CD14-positive monocyte (primary cell): ENCODE data around the gene LACTBL1. TPM values are rescaled to one million over a fixed set of nuclear protein-coding genes. Genes with fewer than 3 reads are reported as not detected.
"Not testable (repeated sequence)": the region's sequence is repeated elsewhere in the genome, so short reads cannot be mapped to it uniquely, and the experiment has no call there.

ENCODE experiments used
- DNase-seq, 3 donors: peaks; one replicate each; pipeline ENCODE4 v3.0.0-alpha.2; 2011 to 2022
- H2AFZ ChIP-seq: 2 replicates; pipeline ENCODE4 v1.6.0; 2012; ENCODE audit warnings: mild to moderate bottlenecking, low read depth, low read length, inconsistent platforms; ENCODE audit not compliant: insufficient read depth, poor library complexity, severe bottlenecking
- H3K27ac ChIP-seq, 2 donors: 1 replicate in 1 of 2; 2 replicates in 1 of 2; pipeline ENCODE4 v1.5.1; 2012 to 2013; ENCODE audit warnings: low read length in 2 of 2, control low read depth in 1 of 2, inconsistent platforms in 1 of 2, low read depth in 1 of 2, mild to moderate bottlenecking in 1 of 2
- H3K27me3 ChIP-seq, 2 donors: one replicate each; pipeline versions ENCODE4 v1.6.0 to v1.6.1; 2011 to 2013; ENCODE audit warnings: low read length in 2 of 2; ENCODE audit not compliant: control insufficient read depth in 2 of 2, insufficient read depth in 2 of 2
- H3K36me3 ChIP-seq, 2 donors: replicated peaks in 1 of 2; 1 replicate in 1 of 2; 2 replicates in 1 of 2; pipeline versions ENCODE4 v1.5.1 to v1.6.1; 2012 to 2013; ENCODE audit warnings: low read length in 2 of 2, control low read depth in 1 of 2, inconsistent platforms in 1 of 2, mild to moderate bottlenecking in 1 of 2; ENCODE audit not compliant: insufficient read depth in 2 of 2, control insufficient read depth in 1 of 2
- H3K4me1 ChIP-seq, 2 donors: 1 replicate in 1 of 2; 2 replicates in 1 of 2; pipeline versions ENCODE4 v1.5.1 to v1.6.1; 2012 to 2013; ENCODE audit warnings: low read length in 2 of 2, control low read depth in 1 of 2, inconsistent platforms in 1 of 2, mild to moderate bottlenecking in 1 of 2, moderate library complexity in 1 of 2; ENCODE audit not compliant: insufficient read depth in 2 of 2, control insufficient read depth in 1 of 2
- H3K4me2 ChIP-seq: replicated peaks from 2 replicates; pipeline ENCODE3; 2012; ENCODE audit warnings: low read length, moderate library complexity, mild to moderate bottlenecking; ENCODE audit not compliant: poor library complexity, severe bottlenecking; ENCODE audit errors: extremely low read depth
- H3K4me3 ChIP-seq, 3 experiments: fragments of 200-600 bp in 1 of 3; sonication (generic) in 1 of 3; replicated peaks in 1 of 3; 1 replicate in 2 of 3; 2 replicates in 1 of 3; pipeline ENCODE4 v1.5.1; 2011 to 2013; ENCODE audit warnings: low read length in 3 of 3, mild to moderate bottlenecking in 3 of 3, control low read depth in 2 of 3, low read depth in 2 of 3, inconsistent platforms in 1 of 3, moderate library complexity in 1 of 3
- H3K79me2 ChIP-seq: 2 replicates; pipeline ENCODE4 v1.6.0; 2012; ENCODE audit warnings: mild to moderate bottlenecking, control low read depth, inconsistent platforms, low read length, moderate library complexity; ENCODE audit not compliant: insufficient read depth
- H3K9ac ChIP-seq: 2 replicates; pipeline ENCODE4 v1.6.0; 2017; ENCODE audit warnings: low read length, mild to moderate bottlenecking; ENCODE audit not compliant: insufficient read depth, poor library complexity, severe bottlenecking
- H3K9me3 ChIP-seq, 2 donors: replicated peaks in 1 of 2; 1 replicate in 1 of 2; 2 replicates in 1 of 2; pipeline versions ENCODE4 v1.5.1 to v1.6.1; 2012 to 2013; ENCODE audit warnings: low read length in 2 of 2, control low read depth in 1 of 2; ENCODE audit not compliant: control insufficient read depth in 1 of 2, insufficient read depth in 1 of 2
- H4K20me1 ChIP-seq: 2 replicates; pipeline ENCODE4 v1.6.0; 2012; ENCODE audit warnings: mild to moderate bottlenecking, low read length, control low read depth, moderate library complexity; ENCODE audit not compliant: insufficient read depth
- H3K27ac Mint-ChIP-seq, 7 donors: one replicate each; pipeline ENCODE4 v1.8.0; 2020; ENCODE audit warnings: mild to moderate bottlenecking in 7 of 7, mixed read lengths in 7 of 7, moderate library complexity in 6 of 7, inconsistent platforms in 2 of 7
- H3K27me3 Mint-ChIP-seq, 3 donors: one replicate each; pipeline ENCODE4 v1.8.0; 2021 to 2022; ENCODE audit warnings: low read depth in 3 of 3, mild to moderate bottlenecking in 3 of 3, mixed read lengths in 3 of 3, moderate library complexity in 3 of 3, inconsistent platforms in 1 of 3
- H3K36me3 Mint-ChIP-seq, 2 donors: one replicate each; pipeline ENCODE4 v1.8.0; 2020; ENCODE audit warnings: mixed read lengths in 2 of 2, inconsistent platforms in 1 of 2, mild to moderate bottlenecking in 1 of 2
- H3K4me1 Mint-ChIP-seq: one replicate; pipeline ENCODE4 v1.8.0; 2020; ENCODE audit warnings: mild to moderate bottlenecking, mixed read lengths
- H3K4me3 Mint-ChIP-seq, 2 donors: one replicate each; pipeline ENCODE4 v1.8.0; 2020; ENCODE audit warnings: mild to moderate bottlenecking in 2 of 2, mixed read lengths in 2 of 2, moderate library complexity in 1 of 2
- H3K9me3 Mint-ChIP-seq, 7 donors: one replicate each; pipeline ENCODE4 v1.8.0; 2020 to 2022; ENCODE audit warnings: mixed read lengths in 7 of 7, mild to moderate bottlenecking in 6 of 7, moderate library complexity in 6 of 7, inconsistent platforms in 2 of 7
- WGBS: methylation state at CpG from one replicate; pipeline ENCODE4 v1.1.5; 2013; ENCODE audit warnings: missing lambda C conversion rate; ENCODE audit not compliant: insufficient coverage; 5-methylcytosine and 5-hydroxymethylcytosine counted together
- intact Hi-C, 2 donors: fragments of 100-400 bp; cut with micrococcal nuclease; formaldehyde crosslinking; loops; one replicate each; pipeline versions ENCODE4 v1.15.0 to v1.15.1; 2023
- polyA plus RNA-seq, 3 donors: library from polyadenylated mRNA; depleted of rRNA in 1 of 3; unstranded in 2 of 3; stranded (reverse) in 1 of 3; fragments of 300-500 nt in 2 of 3; fragments of >200 nt in 1 of 3; fragmentation: Illumina TruSeq in 2 of 3; gene quantifications; 1 replicate in 2 of 3; 2 replicates in 1 of 3; pipeline ENCODE4 v1.2.3, GENCODE V29; 2012 to 2021
- TF ChIP-seq, protein P1 (sequence below): fragments of 200-600 bp; IDR thresholded peaks from one replicate; pipeline ENCODE4 v1.8.0; 2022; ENCODE audit warnings: antibody characterized with exemption, mild to moderate bottlenecking

Gene LACTBL1
- polyA plus RNA-seq, 3 donors, result not detected

DNA sequence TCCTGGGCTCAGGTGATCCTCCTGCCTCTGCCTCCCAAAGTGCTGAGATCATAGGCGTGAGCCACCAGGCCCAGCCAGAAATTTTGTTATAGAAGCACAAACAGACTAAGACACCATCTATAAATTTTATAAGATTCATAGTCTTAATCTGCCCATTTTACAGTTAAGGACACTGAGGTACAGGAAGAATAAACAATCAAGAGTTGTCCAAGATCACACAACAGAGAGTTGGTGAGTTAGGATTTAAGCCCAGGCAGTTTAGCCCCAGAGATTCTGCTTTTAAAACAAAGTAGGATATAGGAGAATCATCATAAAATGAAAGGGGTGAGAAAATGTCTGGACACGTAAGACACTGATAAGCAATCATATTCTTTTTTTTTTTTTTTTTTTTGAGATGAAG is 36.2 kb upstream of the LACTBL1 start:
- H3K27me3 Mint-ChIP-seq, result peaks cover 2 to 14% (median 9%) of the 10 kb centered on the region in 3 donors
- Histone ChIP-seq H3K4me3 (no peak overlapping the region), H3K4me1 (peaks cover 16 to 27% of the 10 kb centered on the region in 2 donors), H2AFZ (no peak overlapping the region), H3K4me2 (no peak overlapping the region), H3K79me2 (no peaks in the 10 kb centered on the region), H3K9me3 (peaks cover 0 to 3% of the 10 kb centered on the region in 2 donors), H4K20me1 (no peaks in the 10 kb centered on the region), H3K27ac (no peak overlapping the region), H3K27me3 (no peaks in the 10 kb centered on the region), H3K9ac (no peak overlapping the region), H3K36me3 (no peaks in the 10 kb centered on the region)
- H3K36me3 Mint-ChIP-seq, result no peaks in the 10 kb centered on the region
- peaks cover 0 to 2% (median 0%) of the 10 kb centered on the region in 7 donors for H3K9me3 Mint-ChIP-seq
- H3K27ac Mint-ChIP-seq, result no peak overlapping the region
- TF ChIP-seq, protein P1, sequence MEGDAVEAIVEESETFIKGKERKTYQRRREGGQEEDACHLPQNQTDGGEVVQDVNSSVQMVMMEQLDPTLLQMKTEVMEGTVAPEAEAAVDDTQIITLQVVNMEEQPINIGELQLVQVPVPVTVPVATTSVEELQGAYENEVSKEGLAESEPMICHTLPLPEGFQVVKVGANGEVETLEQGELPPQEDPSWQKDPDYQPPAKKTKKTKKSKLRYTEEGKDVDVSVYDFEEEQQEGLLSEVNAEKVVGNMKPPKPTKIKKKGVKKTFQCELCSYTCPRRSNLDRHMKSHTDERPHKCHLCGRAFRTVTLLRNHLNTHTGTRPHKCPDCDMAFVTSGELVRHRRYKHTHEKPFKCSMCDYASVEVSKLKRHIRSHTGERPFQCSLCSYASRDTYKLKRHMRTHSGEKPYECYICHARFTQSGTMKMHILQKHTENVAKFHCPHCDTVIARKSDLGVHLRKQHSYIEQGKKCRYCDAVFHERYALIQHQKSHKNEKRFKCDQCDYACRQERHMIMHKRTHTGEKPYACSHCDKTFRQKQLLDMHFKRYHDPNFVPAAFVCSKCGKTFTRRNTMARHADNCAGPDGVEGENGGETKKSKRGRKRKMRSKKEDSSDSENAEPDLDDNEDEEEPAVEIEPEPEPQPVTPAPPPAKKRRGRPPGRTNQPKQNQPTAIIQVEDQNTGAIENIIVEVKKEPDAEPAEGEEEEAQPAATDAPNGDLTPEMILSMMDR, result no peak
- peaks cover 23% of the 10 kb centered on the region for H3K4me1 Mint-ChIP-seq
- 100% methylated on average over 1 of the region's 2 CpGs for WGBS
- intact Hi-C loops, result no loop called here
- DNase-seq, result no peak
- H3K4me3 Mint-ChIP-seq, result no peak overlapping the region

DNA sequence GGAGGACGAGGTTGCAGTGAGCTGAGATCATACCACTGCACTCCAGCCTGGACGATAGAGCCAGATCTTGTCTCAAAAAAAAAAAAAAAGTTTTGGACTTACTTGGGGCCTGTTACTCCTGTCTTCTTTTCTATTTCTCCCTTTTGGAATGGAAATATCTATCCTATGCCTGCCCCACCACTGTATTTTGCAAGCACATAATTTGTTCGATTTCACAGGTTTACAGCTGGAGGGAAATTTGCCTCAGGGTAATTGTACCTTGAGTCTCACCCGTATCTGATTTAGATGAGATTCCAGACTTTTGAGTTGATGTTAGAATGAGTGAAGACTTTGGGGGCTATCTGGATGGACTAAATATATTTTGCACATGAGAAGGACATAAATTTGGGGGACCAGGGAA is 34.4 kb upstream of the LACTBL1 start:
- H3K4me3 Mint-ChIP-seq, result no peak overlapping the region
- H3K36me3 ChIP-seq, result no peaks in the 10 kb centered on the region
- no peak for DNase-seq
- H3K4me3 ChIP-seq, result no peak overlapping the region
- H3K9ac ChIP-seq, result no peak overlapping the region
- H3K4me1 Mint-ChIP-seq, result peaks cover 17% of the 10 kb centered on the region
- H3K9me3 Mint-ChIP-seq, result peaks cover 0 to 3% (median 0%) of the 10 kb centered on the region in 7 donors
- no peaks in the 10 kb centered on the region for H4K20me1 ChIP-seq
- no peak overlapping the region for H3K27ac Mint-ChIP-seq
- H3K4me1 ChIP-seq, result peaks cover 11 to 16% of the 10 kb centered on the region in 2 donors
- 100% methylated on average over 3 of the region's 4 CpGs for WGBS
- no peak overlapping the region for H3K4me2 ChIP-seq
- no peaks in the 10 kb centered on the region for H3K27me3 ChIP-seq
- TF ChIP-seq, protein P1, result no peak
- no peak overlapping the region for H3K27ac ChIP-seq
- peaks cover 7 to 14% (median 11%) of the 10 kb centered on the region in 3 donors for H3K27me3 Mint-ChIP-seq
- intact Hi-C loops, result no loop called here
- peaks cover 0 to 3% of the 10 kb centered on the region in 2 donors for H3K9me3 ChIP-seq
- no peaks in the 10 kb centered on the region for H3K36me3 Mint-ChIP-seq
- H2AFZ ChIP-seq, result no peak overlapping the region
- no peaks in the 10 kb centered on the region for H3K79me2 ChIP-seq

DNA sequence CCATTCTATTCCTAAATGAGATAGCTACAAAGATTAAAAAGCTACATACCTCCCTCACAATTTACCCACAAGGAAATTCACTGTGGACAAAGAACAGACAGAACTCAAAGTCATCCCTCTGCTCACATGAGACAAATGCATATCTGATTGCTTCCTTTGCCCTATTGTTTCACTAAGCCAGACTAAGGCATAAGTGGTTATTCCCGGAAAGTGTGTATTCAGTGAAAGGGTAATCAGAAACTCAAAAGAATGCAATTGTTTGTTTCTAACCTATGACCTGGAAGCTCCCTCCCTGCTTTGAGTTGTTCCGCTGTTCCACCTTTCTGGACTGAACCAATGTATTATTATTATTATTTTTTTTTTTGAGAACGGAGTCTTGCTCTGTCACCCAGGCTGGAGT is 32.1 kb upstream of the LACTBL1 start:
- WGBS, result no CpG with 5 or more reads among the region's 3 CpGs
- H2AFZ ChIP-seq, H4K20me1 ChIP-seq, H3K4me3 Mint-ChIP-seq, H3K36me3 Mint-ChIP-seq, H3K4me1 ChIP-seq, H3K9me3 Mint-ChIP-seq, H3K4me3 ChIP-seq, H3K27me3 ChIP-seq, H3K27ac ChIP-seq, H3K79me2 ChIP-seq, H3K4me1 Mint-ChIP-seq, H3K27ac Mint-ChIP-seq, H3K9me3 ChIP-seq, H3K4me2 ChIP-seq, DNase-seq, H3K36me3 ChIP-seq, intact Hi-C loops, H3K9ac ChIP-seq: not testable (repeated sequence)
- peaks cover 7 to 14% (median 11%) of the 10 kb centered on the region in 3 donors for H3K27me3 Mint-ChIP-seq
